Kidney epithelial cell (primary cell): ENCODE measurements around the gene AMD1. TPM values are rescaled to one million over a fixed set of nuclear protein-coding genes. Genes with fewer than 3 reads are reported as not detected.

Experiments
- DNase-seq: peaks from one replicate; pipeline ENCODE4 v3.0.0-alpha.2; 2010; ENCODE audit warnings: low read depth
- H3K27me3 ChIP-seq: 2 replicates; pipeline ENCODE4 v1.6.0; 2011; ENCODE audit warnings: low read length; ENCODE audit not compliant: control insufficient read depth, insufficient read depth
- H3K36me3 ChIP-seq: 2 replicates; pipeline ENCODE4 v1.5.1; 2011; ENCODE audit warnings: low read length; ENCODE audit not compliant: control insufficient read depth, insufficient read depth
- H3K4me3 ChIP-seq: 2 replicates; pipeline ENCODE4 v1.5.1; 2011; ENCODE audit warnings: low read depth, mild to moderate bottlenecking, control low read depth, low read length
- total RNA-seq: library from RNA; depleted of rRNA; stranded (reverse); fragments of >200 nt; gene quantifications from 2 replicates; pipeline ENCODE4 v1.2.3, GENCODE V29; 2015
- TF ChIP-seq, protein P1 (sequence below): IDR thresholded peaks from 2 replicates; pipeline ENCODE4 v1.5.1; 2011; ENCODE audit warnings: mild to moderate bottlenecking, moderate library complexity, low read length, control low read depth, inconsistent platforms; ENCODE audit not compliant: insufficient read depth, poor library complexity, severe bottlenecking

The AMD1 gene
- total RNA-seq, 1 donor from 2014 or later: 93.6 TPM

- Histone ChIP-seq H3K36me3 (no peaks in the 10 kb centered on the region), H3K27me3 (no peaks in the 10 kb centered on the region), H3K4me3 (no peak overlapping the region)
- DNase-seq: no peak
- TF ChIP-seq, protein P1, sequence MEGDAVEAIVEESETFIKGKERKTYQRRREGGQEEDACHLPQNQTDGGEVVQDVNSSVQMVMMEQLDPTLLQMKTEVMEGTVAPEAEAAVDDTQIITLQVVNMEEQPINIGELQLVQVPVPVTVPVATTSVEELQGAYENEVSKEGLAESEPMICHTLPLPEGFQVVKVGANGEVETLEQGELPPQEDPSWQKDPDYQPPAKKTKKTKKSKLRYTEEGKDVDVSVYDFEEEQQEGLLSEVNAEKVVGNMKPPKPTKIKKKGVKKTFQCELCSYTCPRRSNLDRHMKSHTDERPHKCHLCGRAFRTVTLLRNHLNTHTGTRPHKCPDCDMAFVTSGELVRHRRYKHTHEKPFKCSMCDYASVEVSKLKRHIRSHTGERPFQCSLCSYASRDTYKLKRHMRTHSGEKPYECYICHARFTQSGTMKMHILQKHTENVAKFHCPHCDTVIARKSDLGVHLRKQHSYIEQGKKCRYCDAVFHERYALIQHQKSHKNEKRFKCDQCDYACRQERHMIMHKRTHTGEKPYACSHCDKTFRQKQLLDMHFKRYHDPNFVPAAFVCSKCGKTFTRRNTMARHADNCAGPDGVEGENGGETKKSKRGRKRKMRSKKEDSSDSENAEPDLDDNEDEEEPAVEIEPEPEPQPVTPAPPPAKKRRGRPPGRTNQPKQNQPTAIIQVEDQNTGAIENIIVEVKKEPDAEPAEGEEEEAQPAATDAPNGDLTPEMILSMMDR: no peak
Measured at GRCh38 chr6:110858562-110859214, 15.9 kb upstream of the AMD1 start.

- TF ChIP-seq, protein P1: no peak
- no peaks in the 10 kb centered on the region for H3K36me3 ChIP-seq
- no peak overlapping the region for H3K4me3 ChIP-seq
- no peaks in the 10 kb centered on the region for H3K27me3 ChIP-seq
- no peak for DNase-seq
Measured at GRCh38 chr6:110859335-110859792, 15.2 kb upstream of the AMD1 start.

- H3K4me3 ChIP-seq: no peak overlapping the region
- H3K36me3 ChIP-seq: no peaks in the 10 kb centered on the region
- DNase-seq: no peak
- TF ChIP-seq, protein P1: no peak
- H3K27me3 ChIP-seq: no peaks in the 10 kb centered on the region
Measured at GRCh38 chr6:110864824-110865223, 9.8 kb upstream of the AMD1 start.

DNA sequence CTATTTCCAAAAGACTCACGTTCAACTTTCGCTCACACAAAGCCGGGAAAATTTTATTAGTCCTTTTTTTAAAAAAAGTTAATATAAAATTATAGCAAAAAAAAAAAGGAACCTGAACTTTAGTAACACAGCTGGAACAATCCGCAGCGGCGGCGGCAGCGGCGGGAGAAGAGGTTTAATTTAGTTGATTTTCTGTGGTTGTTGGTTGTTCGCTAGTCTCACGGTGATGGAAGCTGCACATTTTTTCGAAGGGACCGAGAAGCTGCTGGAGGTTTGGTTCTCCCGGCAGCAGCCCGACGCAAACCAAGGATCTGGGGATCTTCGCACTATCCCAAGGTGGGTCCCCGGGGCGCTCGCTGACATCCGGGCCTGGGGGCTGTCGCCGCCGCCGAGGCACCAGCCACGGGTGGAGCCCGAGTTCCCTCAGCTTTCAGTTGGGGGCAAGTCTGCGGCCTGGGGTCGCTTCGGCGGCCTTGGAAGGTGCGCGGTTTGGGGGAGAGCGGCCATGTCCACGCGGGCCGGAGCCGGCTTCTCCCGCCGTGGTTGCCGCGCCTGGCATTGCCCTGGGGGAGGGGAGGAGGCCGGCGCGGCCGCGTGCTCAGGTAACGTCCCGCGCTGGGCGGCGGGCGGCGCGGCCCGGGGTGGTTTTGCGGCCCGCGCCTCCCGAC, 429 bp downstream of the AMD1 start:
- Histone ChIP-seq H3K4me3 (peak overlapping the region; percentile 95), H3K36me3 (no peaks in the 10 kb centered on the region), H3K27me3 (no peaks in the 10 kb centered on the region)
- TF ChIP-seq, protein P1: no peak
- DNase-seq: no peak

- TF ChIP-seq, protein P1: no peak
- no peak for DNase-seq
- no peaks in the 10 kb centered on the region for H3K27me3 ChIP-seq
- H3K36me3 ChIP-seq: no peaks in the 10 kb centered on the region
- peak overlapping the region; percentile 95 for H3K4me3 ChIP-seq
Measured at GRCh38 chr6:110875548-110876169, 1.1 kb downstream of the AMD1 start.
